K562 (cell line): Measurements from ENCODE around the gene TNNT2. TPM values are rescaled to one million over a fixed set of nuclear protein-coding genes. Genes with fewer than 3 reads are reported as not detected.

Source experiments
- ATAC-seq: fragments of 200-7000 bp; cut with Tn5 transposase; 3 replicates; pipeline ENCODE4 v1.9.1; 2020; ENCODE audit warnings: moderate library complexity
- BruUV-seq: library from RNA; stranded (reverse); fragments of 400-500 nt; replicated peaks from 2 replicates; lab custom pipeline; 2021; lab: Mats Ljungman, UMichigan
- CTCF ChIA-PET: fragments of 300-600 bp; formaldehyde crosslinking; extraction: SDS; loops from one replicate; lab custom pipeline; 2021; ENCODE audit warnings: low intra/inter-chr PET ratio; lab: Yijun Ruan, JAX
- POLR2A ChIA-PET: fragments of 300-600, 350-650 bp; sonication (Branson Sonifier 250); formaldehyde crosslinking; extraction: SDS; loops from one replicate; lab custom pipeline; 2021; ENCODE audit warnings: antibody characterized with exemption, inconsistent platforms; lab: Yijun Ruan, JAX
- DNase-seq, 4 experiments: peaks; one replicate each; pipeline versions ENCODE4 v3.0.0 to v3.0.0-alpha.2; 2011 to 2018; ENCODE audit warnings: low spot score in 3 of 4, mixed read lengths in 3 of 4; ENCODE audit errors: extremely low read depth in 1 of 4
- FAIRE-seq: peaks from 2 replicates; lab custom pipeline; 2011; peaks lifted over from hg19 to GRCh38; lab: Jason Lieb, UNC
- H2AFZ ChIP-seq: 2 replicates; pipeline ENCODE4 v1.6.0; 2011; ENCODE audit warnings: low read depth, low read length, control low read depth, inconsistent platforms
- H3K27ac ChIP-seq: fragments of 200-600 bp; 3 replicates; pipeline ENCODE4 v1.8.0; 2011; ENCODE audit warnings: low read depth, mild to moderate bottlenecking, control low read depth, inconsistent platforms, low read length, moderate library complexity, mixed read lengths; ENCODE audit errors: extremely low read depth
- H3K27me3 ChIP-seq, 2 experiments: fragments of 300-600 bp in 1 of 2; 2 replicates in 1 of 2; 3 replicates in 1 of 2; pipeline versions ENCODE4 v1.6.0 to v1.8.0; 2011; ENCODE audit warnings: inconsistent platforms in 2 of 2, low read length in 2 of 2, mild to moderate bottlenecking in 1 of 2, mixed read lengths in 1 of 2, moderate library complexity in 1 of 2; ENCODE audit not compliant: control insufficient read depth in 2 of 2, insufficient read depth in 2 of 2
- H3K36me3 ChIP-seq: fragments of 300-600 bp; 3 replicates; pipeline ENCODE4 v1.8.0; 2011; ENCODE audit warnings: mild to moderate bottlenecking, low read length, inconsistent platforms; ENCODE audit not compliant: control insufficient read depth, insufficient read depth
- H3K4me1 ChIP-seq, 2 experiments: fragments of 200-600 bp in 1 of 2; replicated peaks in 1 of 2; 2 replicates in 1 of 2; 3 replicates in 1 of 2; pipeline versions ENCODE4 v1.5.1 to v1.8.0; 2011; ENCODE audit warnings: inconsistent platforms in 2 of 2, low read length in 2 of 2, mild to moderate bottlenecking in 1 of 2, mixed read lengths in 1 of 2, moderate library complexity in 1 of 2; ENCODE audit not compliant: control insufficient read depth in 2 of 2, insufficient read depth in 2 of 2
- H3K4me2 ChIP-seq: 2 replicates; pipeline ENCODE4 v1.6.1; 2011; ENCODE audit warnings: low read length, control low read depth, inconsistent platforms, mixed read lengths; ENCODE audit not compliant: insufficient read depth
- H3K4me3 ChIP-seq: fragments of 200-600 bp; sonication (generic), shearing (Covaris generic); 2 replicates; pipeline ENCODE4 v1.5.1; 2016; ENCODE audit warnings: control low read depth, inconsistent platforms
- H3K79me2 ChIP-seq: fragments of 200-600 bp; 3 replicates; pipeline ENCODE4 v1.8.0; 2011; ENCODE audit warnings: low read length, inconsistent platforms; ENCODE audit not compliant: control insufficient read depth, insufficient read depth
- H3K9ac ChIP-seq, 2 experiments: 2 replicates each; pipeline versions ENCODE4 v1.6.0 to v1.6.1; 2011; ENCODE audit warnings: low read depth in 2 of 2, low read length in 2 of 2, control low read depth in 1 of 2, inconsistent platforms in 1 of 2, mild to moderate bottlenecking in 1 of 2, mixed read lengths in 1 of 2; ENCODE audit not compliant: insufficient read depth in 1 of 2
- H3K9me1 ChIP-seq: one replicate; pipeline ENCODE4 v1.6.0; 2011; ENCODE audit warnings: inconsistent platforms, mild to moderate bottlenecking, low read length, moderate library complexity; ENCODE audit not compliant: control insufficient read depth, insufficient read depth
- H3K9me3 ChIP-seq: replicated peaks from 2 replicates; pipeline ENCODE4 v1.5.1; 2011; ENCODE audit warnings: low read depth, low read length, inconsistent platforms; ENCODE audit not compliant: control insufficient read depth, insufficient read depth
- H4K20me1 ChIP-seq: replicated peaks from 2 replicates; pipeline ENCODE4 v1.6.1; 2011; ENCODE audit warnings: low read length, inconsistent platforms, mixed read lengths; ENCODE audit not compliant: control insufficient read depth, insufficient read depth
- CBX3 ChIP-seq, 2 experiments: IDR thresholded peaks; 1 replicate in 1 of 2; 2 replicates in 1 of 2; pipeline ENCODE4 v1.6.1; 2012; ENCODE audit warnings: inconsistent platforms in 2 of 2, low read length in 2 of 2, borderline replicate concordance in 1 of 2, control low read depth in 1 of 2
- ELK1 ChIP-seq: sonication (generic); formaldehyde crosslinking; IDR thresholded peaks from 2 replicates; pipeline ENCODE4 v1.8.1; 2022; ENCODE audit warnings: missing genetic modification reagents
- HLTF ChIP-seq: fragments of 450-650 bp; IDR thresholded peaks from 2 replicates; pipeline ENCODE4 v1.6.1; 2016
- IFI16 ChIP-seq: fragments of 250-450 bp; sonication (Bioruptor Pico); IDR thresholded peaks from 2 replicates; pipeline ENCODE4 v2.1.2; 2022; ENCODE audit warnings: mild to moderate bottlenecking, inconsistent platforms
- KDM4B ChIP-seq, 2 experiments: fragments of 450-650 bp in 1 of 2; sonication (generic) in 1 of 2; IDR thresholded peaks; 2 replicates each; pipeline ENCODE4 v1.6.1; 2016 to 2017; ENCODE audit warnings: borderline replicate concordance in 2 of 2, antibody characterized with exemption in 1 of 2, low read depth in 1 of 2, mild to moderate bottlenecking in 1 of 2
- MAFK ChIP-seq: IDR thresholded peaks from 2 replicates; pipeline ENCODE4 v1.6.1; 2011; ENCODE audit warnings: low read length, improper control_type of control experiment
- MTA1 ChIP-seq: fragments of 450-650 bp; IDR thresholded peaks from 2 replicates; pipeline ENCODE4 v1.6.1; 2017; ENCODE audit warnings: borderline replicate concordance
- NCOA4 ChIP-seq: fragments of 450-650 bp; IDR thresholded peaks from 2 replicates; pipeline ENCODE4 v1.6.1; 2018; ENCODE audit warnings: mild to moderate bottlenecking; ENCODE audit not compliant: partially characterized antibody
- NFIC ChIP-seq: fragments of 450-650 bp; IDR thresholded peaks from 2 replicates; pipeline ENCODE4 v1.6.1; 2017; ENCODE audit warnings: mild to moderate bottlenecking, inconsistent platforms
- PRMT5 ChIP-seq: sonication (generic); formaldehyde crosslinking; IDR thresholded peaks from 2 replicates; pipeline ENCODE4 v1.5.0; 2020; ENCODE audit warnings: missing genetic modification reagents
- PTBP1 ChIP-seq: fragments of 200-400 bp; formaldehyde crosslinking; IDR thresholded peaks from 2 replicates; pipeline ENCODE4 v1.6.1; 2017; ENCODE audit warnings: low read depth, low read length
- SIRT6 ChIP-seq: IDR thresholded peaks from one replicate; pipeline ENCODE4 v1.6.1; 2012; ENCODE audit warnings: low read depth, mild to moderate bottlenecking, control low read depth, inconsistent platforms, low read length, moderate library complexity
- ZNF134 ChIP-seq: fragments of 250-450 bp; sonication (Bioruptor Pico); conservative IDR thresholded peaks from 2 replicates; pipeline ENCODE4 v1.4.0; 2020
- ZNF239 ChIP-seq: fragments of 250-450 bp; sonication (Bioruptor Pico); IDR thresholded peaks from 2 replicates; pipeline ENCODE4 v1.4.0; 2020; ENCODE audit warnings: mild to moderate bottlenecking
- ZNF316 ChIP-seq: fragments of 450-650 bp; IDR thresholded peaks from 2 replicates; pipeline ENCODE4 v1.6.1; 2016
- WGBS: fragments of 100-300 bp; shearing (Covaris generic); methylation state at CpG from one replicate; pipeline ENCODE4 v1.1.6; 2016; ENCODE audit warnings: low coverage, mixed read lengths; ENCODE audit not compliant: insufficient coverage; ENCODE audit errors: missing lambda C conversion rate; 5-methylcytosine and 5-hydroxymethylcytosine counted together
- in situ Hi-C: fragments of 300-500 bp; cut with MboI; formaldehyde crosslinking; loops from 4 replicates; pipeline ENCODE4 v1.15.0; 2018; ENCODE audit warnings: inconsistent platforms, mixed read lengths
- intact Hi-C: fragments of 100-400 bp; cut with micrococcal nuclease; formaldehyde crosslinking; loops from 2 replicates; pipeline ENCODE4 v1.14.2; 2022
- polyA plus RNA-seq, 8 experiments: library from polyadenylated mRNA; depleted of rRNA in 4 of 8; stranded (reverse) in 5 of 8; unstranded in 3 of 8; fragments of >200 nt; fragmentation: Nextera tagmentation in 2 of 8; fragmentation: Illumina TruSeq in 1 of 8; extraction: Ambion mirVana in 2 of 8; extraction: Trizol in 1 of 8; gene quantifications; 2 replicates each; pipeline versions ENCODE4 v1.2.1 to v1.2.3, GENCODE V29; 2011 to 2014; ENCODE audit warnings: inconsistent platforms in 1 of 8, missing spikeins in 1 of 8
- total RNA-seq, 7 experiments: library from RNA; depleted of rRNA in 6 of 7; stranded (reverse); fragments of >200 nt in 6 of 7; fragmentation: Illumina TruSeq in 2 of 7; extraction: Trizol in 2 of 7; gene quantifications; 2 replicates each; pipeline versions ENCODE4 v1.2.1 to v1.2.3, GENCODE V29; 2011 to 2021; ENCODE audit warnings: low replicate concordance in 1 of 7

Gene TNNT2
- total and polyA plus RNA-seq, 9 of the 15 experiments (the other 6 are each of a cell fraction or from before 2014, with no cell fraction given), result not detected

GRCh38 chr1:201319631-201320030, 57.8 kb downstream of the TNNT2 start:
- in situ Hi-C loops, result no loop called here
- POLR2A ChIA-PET, result interaction anchor here (0.7 kb wide), 2 partner anchors 18 to 29 kb away, joined by 3 to 5 read pairs; no protein-coding TSS in a partner anchor
- H3K27me3 ChIP-seq, result peaks cover 36 to 95% of the 10 kb centered on the region in 2 experiments; a peak in 4 of 5 replicates
- H3K9me1 ChIP-seq, result no peaks in the 10 kb centered on the region
- no peaks in the 10 kb centered on the region for H3K36me3 ChIP-seq
- TF ChIP-seq NCOA4, result no peak
- no peak for TF ChIP-seq IFI16 (CRISPR knock-in tag)
- no peak for TF ChIP-seq ZNF239 (CRISPR knock-in tag)
- TF ChIP-seq MAFK, result no peak
- TF ChIP-seq HLTF, result no peak
- TF ChIP-seq CBX3 (IDR thresholded peaks at IDR 0.05; ENCODE audit: borderline replicate concordance in 1 of 2, low read length in 2 of 2), result no peak
- no peak for TF ChIP-seq SIRT6
- no peak for TF ChIP-seq ELK1
- TF ChIP-seq ZNF134 (CRISPR knock-in tag), result no peak
- TF ChIP-seq PTBP1, result no peak
- no peak for TF ChIP-seq PRMT5 (CRISPR knock-in tag)
- no peak for TF ChIP-seq MTA1
- TF ChIP-seq ZNF316, result no peak
- TF ChIP-seq KDM4B (IDR thresholded peaks at IDR 0.05; ENCODE audit: borderline replicate concordance in 2 of 2, low read depth in 1 of 2), result no peak
- no peak for TF ChIP-seq NFIC
- H4K20me1 ChIP-seq, result peaks cover 13% of the 10 kb centered on the region; the same call in 1 of the 2 replicates
- DNase-seq (no peak), ATAC-seq (no peak), FAIRE-seq (no peak)
- 5% methylated on average over 6 of the region's 6 CpGs for WGBS
- intact Hi-C loops, result no loop called here
- H2AFZ ChIP-seq, result no peak overlapping the region
- H3K4me3 ChIP-seq, result no peak overlapping the region
- no peaks in the 10 kb centered on the region for H3K79me2 ChIP-seq
- CTCF ChIA-PET, result no interaction called here
- H3K9ac ChIP-seq, result no peak overlapping the region
- no TSS peak for BruUV-seq
- H3K27ac ChIP-seq, result no peak overlapping the region
- no peak overlapping the region for H3K4me2 ChIP-seq
- no peaks in the 10 kb centered on the region for H3K9me3 ChIP-seq
- 0 out of 5 replicates have a peak, but pooled peaks cover 0 to 2% of the 10 kb centered on the region in 2 experiments for H3K4me1 ChIP-seq
